Endodermal cell (in vitro differentiated cells): Measurements from ENCODE around the gene WNK1. TPM values are rescaled to one million over a fixed set of nuclear protein-coding genes. Genes with fewer than 3 reads are reported as not detected.

Experiments
- DNase-seq: peaks from one replicate; pipeline ENCODE4 v3.0.0-alpha.2; 2017
- H3K27ac ChIP-seq: 2 replicates; pipeline ENCODE4 v1.5.1; 2013; ENCODE audit warnings: mild to moderate bottlenecking, low read depth, low read length, moderate library complexity
- H3K27me3 ChIP-seq: 2 replicates; pipeline ENCODE4 v1.6.1; 2013; ENCODE audit warnings: mild to moderate bottlenecking, low read length, moderate library complexity; ENCODE audit not compliant: insufficient read depth, control insufficient read depth, poor library complexity, severe bottlenecking
- H3K36me3 ChIP-seq: 2 replicates; pipeline ENCODE4 v1.7.0; 2013; ENCODE audit warnings: mild to moderate bottlenecking, low read length, moderate library complexity; ENCODE audit not compliant: control insufficient read depth, insufficient read depth
- H3K4me1 ChIP-seq: one replicate; pipeline ENCODE4 v1.7.0; 2013; ENCODE audit warnings: low read length; ENCODE audit not compliant: control insufficient read depth, insufficient read depth
- H3K4me3 ChIP-seq: 2 replicates; pipeline ENCODE4 v1.5.1; 2013; ENCODE audit warnings: mild to moderate bottlenecking, low read length, moderate library complexity
- H3K9ac ChIP-seq: 2 replicates; pipeline ENCODE4 v1.6.1; 2013; ENCODE audit warnings: mild to moderate bottlenecking, low read length, moderate library complexity; ENCODE audit not compliant: poor library complexity, severe bottlenecking; ENCODE audit errors: extremely low read depth
- H3K9me3 ChIP-seq: 2 replicates; pipeline ENCODE4 v1.6.1; 2013; ENCODE audit warnings: mild to moderate bottlenecking, low read length, moderate library complexity; ENCODE audit not compliant: control insufficient read depth
- H3K27ac Mint-ChIP-seq: 2 replicates; pipeline ENCODE4 v1.8.0; 2020; ENCODE audit warnings: mixed read lengths
- H3K27me3 Mint-ChIP-seq: 2 replicates; pipeline ENCODE4 v1.8.0; 2021; ENCODE audit warnings: mild to moderate bottlenecking, mixed read lengths; ENCODE audit not compliant: insufficient read depth
- H3K36me3 Mint-ChIP-seq: 2 replicates; pipeline ENCODE4 v1.8.0; 2020; ENCODE audit warnings: low read depth, mixed read lengths
- H3K4me1 Mint-ChIP-seq: 2 replicates; pipeline ENCODE4 v1.8.0; 2020; ENCODE audit warnings: mixed read lengths
- H3K4me3 Mint-ChIP-seq: 2 replicates; pipeline ENCODE4 v1.8.0; 2020; ENCODE audit warnings: mild to moderate bottlenecking, moderate library complexity, mixed read lengths
- H3K9me3 Mint-ChIP-seq: 2 replicates; pipeline ENCODE4 v1.8.0; 2020; ENCODE audit warnings: mild to moderate bottlenecking, mixed read lengths
- WGBS, 2 experiments: methylation state at CpG; one replicate each; pipeline versions ENCODE4 v1.1.5 to v1.1.7; 2013; ENCODE audit warnings: missing lambda C conversion rate in 2 of 2, mixed read lengths in 1 of 2; ENCODE audit not compliant: insufficient coverage in 1 of 2, insufficient read length in 1 of 2; 5-methylcytosine and 5-hydroxymethylcytosine counted together
- total RNA-seq, 2 donors: library from RNA; stranded (reverse); fragmentation: NEBNext Ultra II Directional in 1 of 2; extraction: Animal tissue kit (Norgen Biotek cat#: 25700) in 1 of 2; gene quantifications; 2 replicates in 1 of 2; 3 replicates in 1 of 2; pipeline ENCODE4 v1.2.1, GENCODE V29; 2021
- TF ChIP-seq, protein P1 (sequence below): fragments of 200-600 bp; sonication (generic); conservative IDR thresholded peaks from 2 replicates; pipeline ENCODE4 v1.5.0; 2021; ENCODE audit warnings: antibody characterized with exemption, mild to moderate bottlenecking

Gene WNK1
- total RNA-seq, 2 donors from 2014 or later: 199 to 412 TPM

DNA sequence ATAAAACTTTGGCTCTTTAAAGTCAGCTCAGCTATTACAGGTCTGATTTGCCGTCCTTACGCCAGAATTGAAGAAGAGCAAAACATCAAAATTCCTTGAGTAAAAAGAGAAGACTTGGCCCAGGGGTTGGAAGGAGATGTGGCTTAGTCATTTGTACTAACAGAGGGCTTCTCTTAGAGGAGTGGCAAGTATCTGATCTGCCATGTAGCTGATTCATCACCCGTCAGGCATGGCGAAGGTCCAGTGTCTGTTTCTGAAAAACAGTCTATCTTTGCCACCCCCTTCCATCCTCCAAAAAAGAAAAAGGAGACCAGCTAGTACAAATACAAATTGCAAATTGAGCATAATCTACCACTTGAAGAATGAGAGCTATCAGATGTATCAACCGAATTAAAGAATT, 105.2 kb downstream of the WNK1 start:
- DNase-seq: no peak
- H3K36me3 Mint-ChIP-seq: peaks cover 64% of the 10 kb centered on the region
- no peak overlapping the region for H3K27ac Mint-ChIP-seq

DNA sequence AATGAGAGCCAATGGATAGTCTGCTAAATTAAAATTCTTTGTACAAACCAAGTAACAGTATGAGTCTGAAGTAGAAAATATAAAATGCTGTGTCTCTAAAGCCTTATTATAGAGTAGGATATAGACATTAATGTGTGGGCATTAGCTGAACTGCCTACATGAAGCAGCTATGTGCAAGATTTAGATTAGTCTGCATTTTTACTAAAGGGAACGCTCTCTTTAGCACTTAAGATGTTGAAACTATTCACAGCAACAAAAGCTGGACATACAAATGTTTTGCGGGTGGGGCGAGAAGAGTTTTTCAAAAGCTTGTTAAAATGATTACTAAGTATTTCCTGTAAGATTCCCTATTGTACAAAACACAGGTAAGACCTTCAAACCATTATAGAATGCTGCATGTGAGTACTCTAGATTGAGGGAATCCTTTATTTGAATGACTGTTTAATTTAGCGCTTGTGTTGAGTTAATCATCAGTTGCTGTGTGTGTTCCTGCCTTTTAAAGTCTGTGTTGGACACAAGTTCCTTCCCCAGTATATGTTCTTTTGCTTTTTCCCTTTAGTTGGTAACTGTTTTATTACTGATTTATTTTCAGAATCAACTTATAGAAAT, 110.0 kb downstream of the WNK1 start:
- no peaks in the 10 kb centered on the region for H3K27me3 ChIP-seq
- H3K9ac ChIP-seq: no peak overlapping the region
- Mint-ChIP-seq H3K4me3 (no peak overlapping the region), H3K27ac (no peak overlapping the region), H3K27me3 (no peaks in the 10 kb centered on the region), H3K4me1 (no peaks in the 10 kb centered on the region), H3K9me3 (no peaks in the 10 kb centered on the region), H3K36me3 (peaks cover 78% of the 10 kb centered on the region)
- 95 to 100% methylated on average over 2 to 4 of the region's 4 CpGs for WGBS, 2 experiments
- TF ChIP-seq, protein P1, sequence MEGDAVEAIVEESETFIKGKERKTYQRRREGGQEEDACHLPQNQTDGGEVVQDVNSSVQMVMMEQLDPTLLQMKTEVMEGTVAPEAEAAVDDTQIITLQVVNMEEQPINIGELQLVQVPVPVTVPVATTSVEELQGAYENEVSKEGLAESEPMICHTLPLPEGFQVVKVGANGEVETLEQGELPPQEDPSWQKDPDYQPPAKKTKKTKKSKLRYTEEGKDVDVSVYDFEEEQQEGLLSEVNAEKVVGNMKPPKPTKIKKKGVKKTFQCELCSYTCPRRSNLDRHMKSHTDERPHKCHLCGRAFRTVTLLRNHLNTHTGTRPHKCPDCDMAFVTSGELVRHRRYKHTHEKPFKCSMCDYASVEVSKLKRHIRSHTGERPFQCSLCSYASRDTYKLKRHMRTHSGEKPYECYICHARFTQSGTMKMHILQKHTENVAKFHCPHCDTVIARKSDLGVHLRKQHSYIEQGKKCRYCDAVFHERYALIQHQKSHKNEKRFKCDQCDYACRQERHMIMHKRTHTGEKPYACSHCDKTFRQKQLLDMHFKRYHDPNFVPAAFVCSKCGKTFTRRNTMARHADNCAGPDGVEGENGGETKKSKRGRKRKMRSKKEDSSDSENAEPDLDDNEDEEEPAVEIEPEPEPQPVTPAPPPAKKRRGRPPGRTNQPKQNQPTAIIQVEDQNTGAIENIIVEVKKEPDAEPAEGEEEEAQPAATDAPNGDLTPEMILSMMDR: no peak
- no peak overlapping the region for H3K27ac ChIP-seq
- no peak for DNase-seq
- no peak overlapping the region for H3K4me3 ChIP-seq
- no peaks in the 10 kb centered on the region for H3K9me3 ChIP-seq
- H3K36me3 ChIP-seq: peaks cover 100% of the 10 kb centered on the region
- H3K4me1 ChIP-seq: no peaks in the 10 kb centered on the region

More for the DNA sequence above, 105.2 kb downstream of the WNK1 start:
- no peaks in the 10 kb centered on the region for H3K4me1 ChIP-seq
- no peaks in the 10 kb centered on the region for H3K9me3 ChIP-seq
- Mint-ChIP-seq H3K27me3 (no peaks in the 10 kb centered on the region), H3K4me1 (no peaks in the 10 kb centered on the region), H3K9me3 (no peaks in the 10 kb centered on the region), H3K4me3 (no peak overlapping the region)
- H3K27me3 ChIP-seq: no peaks in the 10 kb centered on the region
- TF ChIP-seq, protein P1: no peak
- WGBS, 2 experiments: 93 to 100% methylated on average over 2 to 5 of the region's 5 CpGs
- peaks cover 71% of the 10 kb centered on the region for H3K36me3 ChIP-seq
- H3K27ac ChIP-seq: no peak overlapping the region
- H3K9ac ChIP-seq: no peak overlapping the region
- H3K4me3 ChIP-seq: no peak overlapping the region

DNA sequence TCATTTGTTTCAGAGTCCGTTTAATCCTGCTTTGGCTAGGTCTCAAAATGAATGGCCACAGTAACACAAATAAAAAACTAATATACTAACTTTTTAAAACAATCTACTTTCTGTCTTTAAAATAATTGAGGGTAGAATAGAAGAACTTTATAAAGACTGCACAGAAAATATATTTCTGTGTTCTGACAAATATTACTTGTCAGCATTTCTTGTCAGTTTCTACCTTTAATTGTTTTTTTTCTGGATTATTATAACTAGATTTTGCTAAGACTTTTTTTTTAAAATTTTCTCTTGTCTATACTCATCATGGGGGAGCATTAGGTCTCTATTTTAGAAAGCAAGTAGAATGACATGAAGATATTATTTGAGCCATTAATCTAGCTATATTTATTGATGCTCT, 110.9 kb downstream of the WNK1 start:
- Mint-ChIP-seq H3K4me3 (no peak overlapping the region), H3K9me3 (no peaks in the 10 kb centered on the region), H3K4me1 (no peaks in the 10 kb centered on the region), H3K36me3 (peaks cover 76% of the 10 kb centered on the region), H3K27ac (no peak overlapping the region), H3K27me3 (no peaks in the 10 kb centered on the region)
- 100% methylated on average over 1 of the region's 1 CpG; no CpG with 5 or more reads in 1 of the 2 experiments for WGBS, 2 experiments
- Histone ChIP-seq H3K9me3 (no peaks in the 10 kb centered on the region), H3K27ac (no peak overlapping the region), H3K27me3 (no peaks in the 10 kb centered on the region), H3K9ac (no peak overlapping the region), H3K36me3 (peaks cover 100% of the 10 kb centered on the region), H3K4me1 (no peaks in the 10 kb centered on the region), H3K4me3 (no peak overlapping the region)
- TF ChIP-seq, protein P1: no peak
- DNase-seq: no peak
